Neural progenitor cell (in vitro differentiated cells): ENCODE measurements around the gene METTL23. TPM values are rescaled to one million over a fixed set of nuclear protein-coding genes. Genes with fewer than 3 reads are reported as not detected.

ENCODE experiments used
- DNase-seq: peaks from one replicate; pipeline ENCODE4 v3.0.0-alpha.2; 2016; ENCODE audit warnings: low spot score
- H2AFZ ChIP-seq: fragments of 200-600 bp; sonication (generic); replicated peaks from 2 replicates; pipeline ENCODE4 v1.6.1; 2016; ENCODE audit warnings: antibody characterized with exemption
- H3F3A ChIP-seq: fragments of 200-600 bp; sonication (generic); 2 replicates; pipeline ENCODE4 v1.6.1; 2016; ENCODE audit warnings: antibody characterized with exemption, low read depth
- H3K27ac ChIP-seq: fragments of 200-600 bp; sonication (generic); 2 replicates; pipeline ENCODE4 v1.5.1; 2016; ENCODE audit warnings: mild to moderate bottlenecking
- H3K27me3 ChIP-seq: fragments of 200-600 bp; sonication (generic); 2 replicates; pipeline ENCODE4 v1.6.1; 2016; ENCODE audit warnings: mild to moderate bottlenecking, moderate library complexity
- H3K36me3 ChIP-seq: fragments of 200-600 bp; sonication (generic); 2 replicates; pipeline ENCODE4 v1.5.1; 2016
- H3K4me1 ChIP-seq: fragments of 200-600 bp; sonication (generic); 2 replicates; pipeline ENCODE4 v1.6.1; 2016; ENCODE audit warnings: mixed run types
- H3K4me2 ChIP-seq: fragments of 200-600 bp; sonication (generic); 2 replicates; pipeline ENCODE4 v1.6.1; 2016
- H3K4me3 ChIP-seq: fragments of 200-600 bp; sonication (generic); 2 replicates; pipeline ENCODE4 v1.5.1; 2016
- H3K79me2 ChIP-seq: fragments of 200-600 bp; sonication (generic); 2 replicates; pipeline ENCODE4 v1.6.1; 2016; ENCODE audit warnings: low read depth
- H3K9ac ChIP-seq: fragments of 200-600 bp; sonication (generic); 2 replicates; pipeline ENCODE4 v1.6.1; 2016
- H3K9me3 ChIP-seq: fragments of 200-600 bp; sonication (generic); 2 replicates; pipeline ENCODE4 v1.5.1; 2016; ENCODE audit warnings: low read depth
- H4K20me1 ChIP-seq: fragments of 200-600 bp; sonication (generic); 2 replicates; pipeline ENCODE4 v1.6.1; 2016; ENCODE audit warnings: low read depth
- H3K27ac Mint-ChIP-seq: 3 replicates; pipeline ENCODE4 v1.8.0; 2021; ENCODE audit warnings: mixed read lengths
- H3K27me3 Mint-ChIP-seq: 2 replicates; pipeline ENCODE4 v1.8.0; 2022; ENCODE audit warnings: low read depth, mild to moderate bottlenecking, inconsistent platforms, moderate library complexity, mixed read lengths; ENCODE audit not compliant: insufficient read depth
- H3K36me3 Mint-ChIP-seq: 3 replicates; pipeline ENCODE4 v1.8.0; 2021; ENCODE audit warnings: mixed read lengths
- H3K4me1 Mint-ChIP-seq: 3 replicates; pipeline ENCODE4 v1.8.0; 2021; ENCODE audit warnings: mixed read lengths
- H3K4me3 Mint-ChIP-seq: 3 replicates; pipeline ENCODE4 v1.8.0; 2021; ENCODE audit warnings: mild to moderate bottlenecking, moderate library complexity, mixed read lengths
- H3K9me3 Mint-ChIP-seq: 3 replicates; pipeline ENCODE4 v1.8.0; 2020; ENCODE audit warnings: mixed read lengths
- CTCF ChIP-seq: fragments of 200-600 bp; sonication (generic); IDR thresholded peaks from 2 replicates; pipeline ENCODE4 v1.5.1; 2017; ENCODE audit warnings: antibody characterized with exemption, mild to moderate bottlenecking
- EZH2 ChIP-seq: fragments of 200-600 bp; sonication (generic); IDR thresholded peaks from 2 replicates; pipeline ENCODE4 v1.6.1; 2017; ENCODE audit warnings: antibody characterized with exemption, mild to moderate bottlenecking, moderate library complexity
- EZH2phosphoT487 ChIP-seq: fragments of 200-600 bp; sonication (generic); IDR thresholded peaks from 2 replicates; pipeline ENCODE4 v1.6.1; 2017; ENCODE audit warnings: antibody characterized with exemption
- total RNA-seq: library from RNA; depleted of rRNA; stranded (reverse); fragments of >200 nt; gene quantifications from 2 replicates; pipeline ENCODE4 v1.2.3, GENCODE V29; 2015; ENCODE audit warnings: low replicate concordance

The METTL23 gene
- total RNA-seq, 1 donor from 2014 or later = 38.1 TPM

GRCh38 chr17:76752006-76752405 is 25.4 kb downstream of the METTL23 start:
- Histone ChIP-seq H3K9me3 (no peaks in the 10 kb centered on the region), H3K36me3 (no peaks in the 10 kb centered on the region), H3K27ac (no peak overlapping the region), H3K9ac (no peak overlapping the region), H3K79me2 (no peaks in the 10 kb centered on the region), H3K4me3 (no peak overlapping the region), H2AFZ (no peak overlapping the region), H4K20me1 (no peaks in the 10 kb centered on the region), H3K4me2 (no peak overlapping the region), H3K27me3 (no peaks in the 10 kb centered on the region), H3F3A (no peaks in the 10 kb centered on the region), H3K4me1 (no peaks in the 10 kb centered on the region)
- no peak for DNase-seq
- Mint-ChIP-seq H3K4me1 (no peaks in the 10 kb centered on the region), H3K9me3 (no peaks in the 10 kb centered on the region), H3K4me3 (no peak overlapping the region), H3K27ac (no peak overlapping the region), H3K36me3 (peaks cover 15% of the 10 kb centered on the region), H3K27me3 (no peaks in the 10 kb centered on the region)
- TF ChIP-seq CTCF (no peak), EZH2phosphoT487 (no peak), EZH2 (no peak)

GRCh38 chr17:76753061-76753961 is 26.7 kb downstream of the METTL23 start:
- Mint-ChIP-seq H3K4me1 (no peaks in the 10 kb centered on the region), H3K9me3 (peaks cover 2% of the 10 kb centered on the region), H3K27me3 (no peaks in the 10 kb centered on the region), H3K36me3 (peaks cover 21% of the 10 kb centered on the region), H3K27ac (no peak overlapping the region), H3K4me3 (no peak overlapping the region)
- Histone ChIP-seq H3K9me3 (no peaks in the 10 kb centered on the region), H3F3A (no peaks in the 10 kb centered on the region), H3K4me2 (no peak overlapping the region), H3K4me3 (no peak overlapping the region), H3K9ac (no peak overlapping the region), H3K27ac (no peak overlapping the region), H2AFZ (no peak overlapping the region), H4K20me1 (no peaks in the 10 kb centered on the region), H3K4me1 (no peaks in the 10 kb centered on the region), H3K79me2 (no peaks in the 10 kb centered on the region), H3K36me3 (no peaks in the 10 kb centered on the region), H3K27me3 (no peaks in the 10 kb centered on the region)
- no peak for DNase-seq
- TF ChIP-seq CTCF (no peak), EZH2phosphoT487 (no peak), EZH2 (no peak)

GRCh38 chr17:76755285-76755684 is 28.6 kb downstream of the METTL23 start:
- no peaks in the 10 kb centered on the region for H3K4me1 ChIP-seq
- TF ChIP-seq EZH2phosphoT487 = no peak
- no peak for TF ChIP-seq EZH2
- no peak for TF ChIP-seq CTCF
- H3K27ac ChIP-seq = no peak overlapping the region
- no peak overlapping the region for H3K27ac Mint-ChIP-seq
- no peaks in the 10 kb centered on the region for H3K27me3 ChIP-seq
- H3K4me3 Mint-ChIP-seq = no peak overlapping the region
- no peaks in the 10 kb centered on the region for H3K79me2 ChIP-seq
- no peaks in the 10 kb centered on the region for H3F3A ChIP-seq
- DNase-seq = no peak
- H3K9me3 ChIP-seq = no peaks in the 10 kb centered on the region
- H3K36me3 ChIP-seq = no peaks in the 10 kb centered on the region
- peaks cover 2% of the 10 kb centered on the region for H3K9me3 Mint-ChIP-seq
- no peaks in the 10 kb centered on the region for H3K4me1 Mint-ChIP-seq
- no peak overlapping the region for H3K4me2 ChIP-seq
- peaks cover 22% of the 10 kb centered on the region for H3K36me3 Mint-ChIP-seq
- no peak overlapping the region for H3K9ac ChIP-seq
- H3K4me3 ChIP-seq = no peak overlapping the region
- H4K20me1 ChIP-seq = no peaks in the 10 kb centered on the region
- no peaks in the 10 kb centered on the region for H3K27me3 Mint-ChIP-seq
- H2AFZ ChIP-seq = no peak overlapping the region
